Measurements from ENCODE around the gene PMVK.

GRCh38 chr1:154880671-154881070 is 55.8 kb downstream of the PMVK start:
- TF ChIP-seq POLR2A (IDR thresholded peaks at IDR 0.05), result no peak
- TF ChIP-seq, protein P1, sequence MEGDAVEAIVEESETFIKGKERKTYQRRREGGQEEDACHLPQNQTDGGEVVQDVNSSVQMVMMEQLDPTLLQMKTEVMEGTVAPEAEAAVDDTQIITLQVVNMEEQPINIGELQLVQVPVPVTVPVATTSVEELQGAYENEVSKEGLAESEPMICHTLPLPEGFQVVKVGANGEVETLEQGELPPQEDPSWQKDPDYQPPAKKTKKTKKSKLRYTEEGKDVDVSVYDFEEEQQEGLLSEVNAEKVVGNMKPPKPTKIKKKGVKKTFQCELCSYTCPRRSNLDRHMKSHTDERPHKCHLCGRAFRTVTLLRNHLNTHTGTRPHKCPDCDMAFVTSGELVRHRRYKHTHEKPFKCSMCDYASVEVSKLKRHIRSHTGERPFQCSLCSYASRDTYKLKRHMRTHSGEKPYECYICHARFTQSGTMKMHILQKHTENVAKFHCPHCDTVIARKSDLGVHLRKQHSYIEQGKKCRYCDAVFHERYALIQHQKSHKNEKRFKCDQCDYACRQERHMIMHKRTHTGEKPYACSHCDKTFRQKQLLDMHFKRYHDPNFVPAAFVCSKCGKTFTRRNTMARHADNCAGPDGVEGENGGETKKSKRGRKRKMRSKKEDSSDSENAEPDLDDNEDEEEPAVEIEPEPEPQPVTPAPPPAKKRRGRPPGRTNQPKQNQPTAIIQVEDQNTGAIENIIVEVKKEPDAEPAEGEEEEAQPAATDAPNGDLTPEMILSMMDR (IDR thresholded peaks at IDR 0.05), result no peak

Data from esophagus squamous epithelium (tissue), 4 donors.